Nephron (organoid): ENCODE measurements around the gene RABGAP1.

Experiments used
- H3K27ac Mint-ChIP-seq, 3 experiments: 2 replicates each; pipeline ENCODE4 v1.8.0; 2020; ENCODE audit warnings: mixed read lengths in 3 of 3, mild to moderate bottlenecking in 2 of 3, moderate library complexity in 1 of 3
- H3K27me3 Mint-ChIP-seq: 2 replicates; pipeline ENCODE4 v1.8.0; 2021; ENCODE audit warnings: low read depth, mild to moderate bottlenecking, moderate library complexity, mixed read lengths
- H3K36me3 Mint-ChIP-seq: 2 replicates; pipeline ENCODE4 v1.8.0; 2020; ENCODE audit warnings: low read depth, mixed read lengths
- H3K4me1 Mint-ChIP-seq: 2 replicates; pipeline ENCODE4 v1.8.0; 2020; ENCODE audit warnings: mixed read lengths
- H3K4me3 Mint-ChIP-seq, 3 experiments: 2 replicates each; pipeline ENCODE4 v1.8.0; 2020; ENCODE audit warnings: mild to moderate bottlenecking in 3 of 3, mixed read lengths in 3 of 3, moderate library complexity in 2 of 3
- H3K9me3 Mint-ChIP-seq: 2 replicates; pipeline ENCODE4 v1.8.0; 2020; ENCODE audit warnings: mixed read lengths
- TF ChIP-seq, protein P1 (sequence below), 3 experiments: fragments of 200-600 bp; sonication (generic); IDR thresholded peaks; one replicate each; pipeline ENCODE4 v1.5.0; 2021; ENCODE audit warnings: antibody characterized with exemption in 3 of 3; ENCODE audit not compliant: unreplicated experiment in 3 of 3

RABGAP1 gene

DNA sequence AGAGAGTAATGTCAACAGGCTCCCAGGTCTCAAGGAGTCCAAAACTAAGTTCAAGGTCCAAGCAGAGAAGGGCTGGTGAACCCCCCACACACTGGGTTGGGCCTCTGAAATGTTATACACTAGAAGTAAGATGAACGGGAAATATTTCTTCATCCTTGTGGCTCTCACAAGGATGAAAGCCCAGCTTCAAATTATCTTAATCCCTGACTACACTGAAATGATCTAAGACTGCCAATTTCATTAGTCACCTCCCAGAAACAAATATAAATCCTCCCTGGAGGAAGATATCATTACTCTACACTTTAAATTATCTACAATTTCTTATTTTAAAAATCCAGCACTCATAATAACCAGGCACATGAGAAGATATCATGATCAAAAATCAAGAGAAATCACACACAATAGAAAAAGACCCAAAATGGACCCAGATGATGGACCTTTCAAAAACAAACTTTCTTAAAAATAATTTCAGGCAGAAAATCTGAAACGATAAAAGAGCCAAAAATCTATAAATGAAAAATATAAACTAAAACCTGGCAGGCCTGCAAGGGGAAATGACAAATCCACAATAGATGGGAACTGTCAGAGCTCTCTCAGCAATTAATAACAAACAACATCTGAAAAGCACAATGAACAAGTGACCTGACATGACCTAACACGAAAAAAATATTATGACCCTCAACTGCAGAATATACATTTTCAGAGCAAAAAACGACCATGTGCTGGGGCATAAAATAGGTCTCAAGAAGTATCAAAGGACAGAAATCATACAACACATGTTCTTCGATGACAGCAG is 210.1 kb downstream of the RABGAP1 start:
- TF ChIP-seq, protein P1, sequence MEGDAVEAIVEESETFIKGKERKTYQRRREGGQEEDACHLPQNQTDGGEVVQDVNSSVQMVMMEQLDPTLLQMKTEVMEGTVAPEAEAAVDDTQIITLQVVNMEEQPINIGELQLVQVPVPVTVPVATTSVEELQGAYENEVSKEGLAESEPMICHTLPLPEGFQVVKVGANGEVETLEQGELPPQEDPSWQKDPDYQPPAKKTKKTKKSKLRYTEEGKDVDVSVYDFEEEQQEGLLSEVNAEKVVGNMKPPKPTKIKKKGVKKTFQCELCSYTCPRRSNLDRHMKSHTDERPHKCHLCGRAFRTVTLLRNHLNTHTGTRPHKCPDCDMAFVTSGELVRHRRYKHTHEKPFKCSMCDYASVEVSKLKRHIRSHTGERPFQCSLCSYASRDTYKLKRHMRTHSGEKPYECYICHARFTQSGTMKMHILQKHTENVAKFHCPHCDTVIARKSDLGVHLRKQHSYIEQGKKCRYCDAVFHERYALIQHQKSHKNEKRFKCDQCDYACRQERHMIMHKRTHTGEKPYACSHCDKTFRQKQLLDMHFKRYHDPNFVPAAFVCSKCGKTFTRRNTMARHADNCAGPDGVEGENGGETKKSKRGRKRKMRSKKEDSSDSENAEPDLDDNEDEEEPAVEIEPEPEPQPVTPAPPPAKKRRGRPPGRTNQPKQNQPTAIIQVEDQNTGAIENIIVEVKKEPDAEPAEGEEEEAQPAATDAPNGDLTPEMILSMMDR (IDR thresholded peaks at IDR 0.05; ENCODE audit: unreplicated experiment in 3 of 3) = no peak
- Mint-ChIP-seq H3K9me3 (peaks cover 4% of the 10 kb centered on the region), H3K27ac (no peak overlapping the region), H3K36me3 (peaks cover 41% of the 10 kb centered on the region), H3K4me1 (no peaks in the 10 kb centered on the region), H3K27me3 (no peaks in the 10 kb centered on the region), H3K4me3 (no peak overlapping the region)
